GM12801 (cell line): Measurements from ENCODE around the gene TREM2.

Experiments
- TF ChIP-seq, protein P1 (sequence below): IDR thresholded peaks from one replicate; pipeline ENCODE4 v1.5.1; 2011; ENCODE audit warnings: control low read depth; ENCODE audit not compliant: insufficient read length; ENCODE audit errors: extremely low read depth

TREM2 gene

DNA sequence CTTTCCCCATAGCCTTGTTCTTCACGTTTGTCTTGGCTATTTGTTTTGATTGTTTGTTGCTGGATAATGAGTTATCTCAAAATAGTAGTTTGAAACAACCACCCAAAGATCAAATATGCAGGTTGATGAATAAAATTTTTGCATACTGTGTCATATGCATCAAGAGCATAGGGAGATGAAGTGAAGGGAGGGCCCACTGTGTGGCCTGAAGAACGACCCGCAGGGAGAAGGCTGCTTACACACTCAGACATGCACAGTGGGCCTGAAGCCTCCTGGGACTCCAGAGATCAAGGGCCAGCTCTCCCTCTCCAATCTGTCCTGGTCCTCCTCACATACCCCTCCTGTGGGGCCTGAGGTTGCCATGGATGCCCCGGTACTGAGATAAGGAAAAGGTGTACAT lies 16.2 kb upstream of the TREM2 start:
- TF ChIP-seq, protein P1, sequence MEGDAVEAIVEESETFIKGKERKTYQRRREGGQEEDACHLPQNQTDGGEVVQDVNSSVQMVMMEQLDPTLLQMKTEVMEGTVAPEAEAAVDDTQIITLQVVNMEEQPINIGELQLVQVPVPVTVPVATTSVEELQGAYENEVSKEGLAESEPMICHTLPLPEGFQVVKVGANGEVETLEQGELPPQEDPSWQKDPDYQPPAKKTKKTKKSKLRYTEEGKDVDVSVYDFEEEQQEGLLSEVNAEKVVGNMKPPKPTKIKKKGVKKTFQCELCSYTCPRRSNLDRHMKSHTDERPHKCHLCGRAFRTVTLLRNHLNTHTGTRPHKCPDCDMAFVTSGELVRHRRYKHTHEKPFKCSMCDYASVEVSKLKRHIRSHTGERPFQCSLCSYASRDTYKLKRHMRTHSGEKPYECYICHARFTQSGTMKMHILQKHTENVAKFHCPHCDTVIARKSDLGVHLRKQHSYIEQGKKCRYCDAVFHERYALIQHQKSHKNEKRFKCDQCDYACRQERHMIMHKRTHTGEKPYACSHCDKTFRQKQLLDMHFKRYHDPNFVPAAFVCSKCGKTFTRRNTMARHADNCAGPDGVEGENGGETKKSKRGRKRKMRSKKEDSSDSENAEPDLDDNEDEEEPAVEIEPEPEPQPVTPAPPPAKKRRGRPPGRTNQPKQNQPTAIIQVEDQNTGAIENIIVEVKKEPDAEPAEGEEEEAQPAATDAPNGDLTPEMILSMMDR, result no peak

DNA sequence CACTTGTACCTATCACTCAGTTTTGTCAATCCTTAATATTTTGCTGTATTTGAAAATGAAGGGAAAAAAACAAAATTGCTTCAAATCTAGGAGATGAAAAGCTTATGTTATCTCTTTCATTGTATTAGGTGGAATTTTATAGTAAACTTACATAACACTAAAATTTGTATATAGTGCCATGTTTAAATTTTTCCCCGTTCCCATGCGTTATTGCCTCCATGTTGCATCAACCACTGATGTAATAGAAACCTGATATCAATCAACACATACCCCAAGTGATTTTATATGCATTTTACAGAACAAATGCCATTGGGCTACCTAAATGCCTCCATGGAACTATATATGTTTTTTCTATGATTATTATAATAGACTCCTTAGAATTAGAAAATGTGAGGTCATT lies 14.8 kb upstream of the TREM2 start:
- TF ChIP-seq, protein P1, result no peak

DNA sequence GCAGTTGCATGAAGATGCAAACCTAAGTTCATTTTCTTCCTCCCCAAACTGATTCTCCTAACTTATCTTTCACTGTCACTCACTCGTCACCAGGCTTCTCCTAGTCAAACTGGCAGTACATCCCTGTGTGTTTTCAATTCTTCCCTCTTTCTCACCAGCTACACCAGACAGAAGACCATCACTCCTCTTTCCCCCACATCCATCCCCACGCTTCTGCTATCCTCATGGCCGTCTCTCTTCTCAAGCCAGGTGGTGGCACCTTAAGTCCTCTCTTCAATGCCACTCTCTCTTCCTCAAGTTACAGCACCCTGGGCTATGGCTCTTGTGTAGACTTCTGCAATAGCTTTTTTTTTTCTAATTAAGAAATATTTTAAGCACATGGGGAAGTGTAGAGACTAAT lies 14.4 kb upstream of the TREM2 start:
- TF ChIP-seq, protein P1, result no peak

DNA sequence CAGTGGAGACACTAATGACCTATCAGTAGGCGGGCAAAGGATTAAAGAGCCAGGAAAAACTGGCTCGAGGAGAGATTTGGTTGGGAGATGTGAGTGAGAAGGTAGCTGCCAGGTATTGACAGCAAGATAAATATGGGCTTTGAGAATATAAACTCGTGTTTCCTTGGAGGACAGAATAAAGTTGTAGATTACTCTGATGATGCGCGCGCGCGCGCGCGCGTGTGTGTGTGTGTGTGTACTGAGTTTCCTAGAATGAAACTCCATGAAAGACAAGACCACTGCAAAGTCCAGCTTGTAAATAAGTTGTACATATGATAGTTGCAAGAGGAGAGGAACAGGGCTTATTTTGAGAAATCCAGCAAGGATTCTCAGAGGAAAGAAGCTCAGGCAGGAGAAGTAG lies 13.3 kb upstream of the TREM2 start:
- TF ChIP-seq, protein P1, result no peak

DNA sequence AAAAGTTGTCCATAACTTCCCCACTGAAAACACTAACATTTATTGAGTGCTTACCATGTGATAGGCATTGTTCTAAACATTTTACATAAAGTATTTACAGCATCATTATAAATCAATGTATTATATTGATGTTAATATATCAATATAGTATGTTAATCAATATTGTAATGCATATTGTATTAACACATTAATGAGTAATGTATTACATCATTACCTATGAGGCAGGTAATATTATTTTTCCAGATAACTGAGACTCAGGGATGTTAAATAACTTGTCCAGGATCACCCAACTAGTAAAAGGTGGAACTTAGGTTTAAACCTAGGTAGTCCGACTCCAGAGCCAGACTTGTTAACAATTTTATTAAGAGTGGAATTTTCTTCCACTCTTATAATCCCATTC lies 12.2 kb upstream of the TREM2 start:
- TF ChIP-seq, protein P1, result no peak

DNA sequence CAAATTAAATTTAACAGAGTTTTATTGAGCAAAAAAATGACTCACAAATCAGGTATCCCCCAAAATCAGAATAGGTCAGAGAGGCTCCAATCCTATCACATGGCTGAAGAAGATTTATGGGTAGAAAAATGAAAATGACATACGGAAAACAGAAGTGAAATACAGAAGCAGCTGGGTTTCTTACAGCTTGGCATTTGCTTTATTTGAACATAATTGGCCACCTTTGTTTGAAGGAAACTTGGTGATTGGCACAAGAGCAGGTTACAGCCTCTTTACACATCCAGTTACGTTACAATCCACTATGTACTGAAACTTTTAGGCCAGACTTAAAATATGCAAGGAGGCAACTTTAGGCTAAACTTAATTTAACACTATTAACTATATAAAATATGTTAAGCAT lies 11.7 kb upstream of the TREM2 start:
- TF ChIP-seq, protein P1, result no peak

DNA sequence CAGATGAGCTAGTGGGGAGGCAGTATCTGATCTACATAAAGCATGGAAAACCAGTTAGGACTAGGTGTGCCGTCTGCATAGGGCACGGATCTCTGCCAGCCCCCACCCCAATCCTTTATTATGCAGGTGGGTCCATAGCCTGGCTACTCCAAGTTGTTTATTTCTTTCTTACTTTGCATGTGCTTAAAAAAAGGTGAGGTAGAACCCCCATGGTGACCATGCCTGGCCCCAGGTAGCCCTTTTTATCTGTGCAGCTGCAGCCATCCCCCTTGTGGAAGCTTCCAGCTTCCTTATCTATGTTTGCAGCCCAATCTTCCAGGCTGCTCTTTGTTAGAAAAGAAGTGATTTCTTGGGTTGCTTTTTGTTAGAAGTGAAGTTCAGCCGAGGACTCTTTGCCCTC lies 9.0 kb upstream of the TREM2 start:
- TF ChIP-seq, protein P1, result no peak
